ENCODE results near the gene ITPA. TPM values are rescaled to one million over a fixed set of nuclear protein-coding genes. Genes with fewer than 3 reads are reported as not detected.

ITPA gene
- polyA plus RNA-seq, 1 donor, result 64.6 TPM

GRCh38 chr20:3237011-3237957 is 28.0 kb downstream of the ITPA start:
- Histone ChIP-seq H3K4me1 (ENCODE audit: control insufficient read depth, insufficient read depth, low read length) (peaks cover 11% of the 10 kb centered on the region), H3K27ac (ENCODE audit: low read length) (no peak overlapping the region), H3K36me3 (ENCODE audit: control insufficient read depth, insufficient read depth, low read length) (no peaks in the 10 kb centered on the region), H3K27me3 (ENCODE audit: control insufficient read depth, insufficient read depth, low read length) (peaks cover 77% of the 10 kb centered on the region), H3K9me3 (ENCODE audit: control insufficient read depth, low read depth, low read length) (peaks cover 16% of the 10 kb centered on the region), H3K4me3 (ENCODE audit: low read length) (no peak overlapping the region)
- DNase-seq, result no peak
- WGBS (ENCODE audit: insufficient coverage, low lambda C conversion rate), result no CpG with 5 or more reads among the region's 25 CpGs

- no peak for DNase-seq
- peaks cover 16% of the 10 kb centered on the region for H3K9me3 ChIP-seq (ENCODE audit: control insufficient read depth, low read depth, low read length)
- H3K4me3 ChIP-seq (ENCODE audit: low read length), result peak overlapping the region; percentile 37
- H3K27ac ChIP-seq (ENCODE audit: low read length), result no peak overlapping the region
- peaks cover 82% of the 10 kb centered on the region for H3K27me3 ChIP-seq (ENCODE audit: control insufficient read depth, insufficient read depth, low read length)
- WGBS (ENCODE audit: insufficient coverage, low lambda C conversion rate), result no CpG with 5 or more reads among the region's 59 CpGs
- peaks cover 11% of the 10 kb centered on the region for H3K4me1 ChIP-seq (ENCODE audit: control insufficient read depth, insufficient read depth, low read length)
- no peaks in the 10 kb centered on the region for H3K36me3 ChIP-seq (ENCODE audit: control insufficient read depth, insufficient read depth, low read length)
Observed at GRCh38 chr20:3237958-3238615, 28.8 kb downstream of the ITPA start.

GRCh38 chr20:3238616-3239025 is 29.3 kb downstream of the ITPA start:
- Histone ChIP-seq H3K9me3 (ENCODE audit: control insufficient read depth, low read depth, low read length) (peaks cover 16% of the 10 kb centered on the region), H3K27me3 (ENCODE audit: control insufficient read depth, insufficient read depth, low read length) (peaks cover 84% of the 10 kb centered on the region), H3K27ac (ENCODE audit: low read length) (no peak overlapping the region), H3K36me3 (ENCODE audit: control insufficient read depth, insufficient read depth, low read length) (no peaks in the 10 kb centered on the region), H3K4me1 (ENCODE audit: control insufficient read depth, insufficient read depth, low read length) (peaks cover 11% of the 10 kb centered on the region), H3K4me3 (ENCODE audit: low read length) (peak overlapping the region; percentile 37)
- DNase-seq, result no peak
- no CpG with 5 or more reads among the region's 48 CpGs for WGBS (ENCODE audit: insufficient coverage, low lambda C conversion rate)

DNA sequence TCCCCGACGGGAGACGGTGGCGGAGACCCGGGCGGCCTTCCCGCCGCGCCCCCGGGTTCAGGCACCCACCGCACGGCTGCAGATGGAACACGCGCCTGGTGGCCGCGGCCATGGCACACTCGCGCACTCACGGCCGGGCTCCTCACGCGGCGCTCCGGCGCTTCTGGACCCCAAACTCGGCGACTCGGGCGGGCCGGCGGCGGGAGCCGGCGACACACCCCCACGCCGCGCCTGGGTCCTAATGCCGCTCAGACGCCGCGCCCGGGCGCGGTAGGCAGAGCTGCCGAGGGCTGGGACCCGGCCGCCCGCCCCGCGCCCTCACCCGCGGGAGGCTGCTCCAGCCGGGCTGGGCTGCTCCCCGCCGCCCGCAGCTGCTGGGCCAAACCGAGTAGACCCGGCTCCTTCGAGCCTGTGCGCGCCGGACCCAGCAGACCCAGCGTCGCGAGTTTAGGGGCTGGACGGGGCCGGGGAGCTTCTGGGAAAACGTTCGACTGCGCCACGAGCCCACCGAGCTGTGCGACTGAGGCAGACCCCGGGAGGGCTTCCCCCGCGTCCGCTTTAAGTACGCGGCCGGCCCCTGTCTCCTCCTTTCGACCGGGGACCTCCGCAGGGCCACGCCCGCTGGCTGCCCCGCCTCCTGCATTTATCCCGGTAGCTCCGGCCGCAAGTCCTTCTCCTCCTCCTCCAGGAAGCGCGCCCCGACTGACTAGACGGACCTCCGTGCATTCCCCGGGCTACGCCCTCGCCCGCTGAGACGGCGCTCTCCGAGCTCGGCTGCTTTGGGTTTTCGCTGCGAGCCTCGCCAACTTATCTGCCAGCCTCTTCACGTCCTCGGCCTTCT is 29.9 kb downstream of the ITPA start, which contains the start of gene SLC4A11:
TSS of gene SLC4A11 (minus strand) at position 165 of the 841 bp plus-strand sequence. CDS start at position 112, 53 bp downstream.
- Histone ChIP-seq H3K4me1 (ENCODE audit: control insufficient read depth, insufficient read depth, low read length) (peaks cover 11% of the 10 kb centered on the region), H3K4me3 (ENCODE audit: low read length) (peak within 1 kb of the TSS; percentile 37), H3K9me3 (ENCODE audit: control insufficient read depth, low read depth, low read length) (peaks cover 16% of the 10 kb centered on the region), H3K36me3 (ENCODE audit: control insufficient read depth, insufficient read depth, low read length) (no peaks in the 10 kb centered on the region), H3K27me3 (ENCODE audit: control insufficient read depth, insufficient read depth, low read length) (peaks cover 91% of the 10 kb centered on the region), H3K27ac (ENCODE audit: low read length) (no peak within 1 kb of the TSS)
- no CpG with 5 or more reads among the region's 107 CpGs for WGBS (ENCODE audit: insufficient coverage, low lambda C conversion rate)
- DNase-seq, result peak in 1 of 2 donors; percentile 39

- DNase-seq, result no peak
- H3K27ac ChIP-seq (ENCODE audit: low read length), result no peak overlapping the region
- H3K9me3 ChIP-seq (ENCODE audit: control insufficient read depth, low read depth, low read length), result peaks cover 16% of the 10 kb centered on the region
- peaks cover 91% of the 10 kb centered on the region for H3K27me3 ChIP-seq (ENCODE audit: control insufficient read depth, insufficient read depth, low read length)
- WGBS (ENCODE audit: insufficient coverage, low lambda C conversion rate), result no CpG with 5 or more reads among the region's 54 CpGs
- no peaks in the 10 kb centered on the region for H3K36me3 ChIP-seq (ENCODE audit: control insufficient read depth, insufficient read depth, low read length)
- H3K4me3 ChIP-seq (ENCODE audit: low read length), result peak overlapping the region; percentile 33
- H3K4me1 ChIP-seq (ENCODE audit: control insufficient read depth, insufficient read depth, low read length), result peaks cover 11% of the 10 kb centered on the region
Observed at GRCh38 chr20:3239867-3240775, 30.8 kb downstream of the ITPA start.

- H3K4me3 ChIP-seq (ENCODE audit: low read length), result no peak overlapping the region
- H3K9me3 ChIP-seq (ENCODE audit: control insufficient read depth, low read depth, low read length), result peaks cover 16% of the 10 kb centered on the region
- H3K27ac ChIP-seq (ENCODE audit: low read length), result no peak overlapping the region
- DNase-seq, result no peak
- WGBS (ENCODE audit: insufficient coverage, low lambda C conversion rate), result no CpG with 5 or more reads among the region's 15 CpGs
- no peaks in the 10 kb centered on the region for H3K36me3 ChIP-seq (ENCODE audit: control insufficient read depth, insufficient read depth, low read length)
- peaks cover 86% of the 10 kb centered on the region for H3K27me3 ChIP-seq (ENCODE audit: control insufficient read depth, insufficient read depth, low read length)
- H3K4me1 ChIP-seq (ENCODE audit: control insufficient read depth, insufficient read depth, low read length), result peaks cover 11% of the 10 kb centered on the region
Observed at GRCh38 chr20:3240776-3241363, 31.6 kb downstream of the ITPA start.

DNA sequence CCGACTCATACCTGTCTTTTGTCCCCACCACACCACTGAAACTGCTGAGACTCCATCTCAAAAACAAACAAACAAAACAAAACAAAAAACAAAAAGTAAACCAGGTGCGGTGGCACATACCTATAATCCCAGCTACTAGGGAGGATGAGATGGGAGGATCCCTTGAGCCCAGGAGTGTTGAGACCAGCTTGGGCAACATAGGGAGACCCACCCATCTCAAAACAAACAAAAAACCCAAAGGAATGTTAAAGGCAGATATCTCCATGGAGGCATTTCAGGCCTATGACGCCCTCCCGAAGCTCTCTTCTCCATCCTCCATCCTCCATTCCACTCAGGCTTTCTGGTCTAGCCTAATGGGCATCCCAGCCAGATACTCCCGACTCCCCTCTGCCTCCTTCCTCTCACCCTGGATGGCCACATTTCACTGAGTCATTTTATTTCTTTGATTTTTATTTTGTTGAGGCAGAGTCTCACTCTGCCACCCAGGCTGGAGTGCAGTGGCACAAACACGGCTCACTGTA is 32.9 kb downstream of the ITPA start:
- Histone ChIP-seq H3K9me3 (ENCODE audit: control insufficient read depth, low read depth, low read length) (peaks cover 16% of the 10 kb centered on the region), H3K27ac (ENCODE audit: low read length) (no peak overlapping the region), H3K27me3 (ENCODE audit: control insufficient read depth, insufficient read depth, low read length) (peaks cover 81% of the 10 kb centered on the region), H3K4me3 (ENCODE audit: low read length) (no peak overlapping the region), H3K4me1 (ENCODE audit: control insufficient read depth, insufficient read depth, low read length) (peaks cover 11% of the 10 kb centered on the region), H3K36me3 (ENCODE audit: control insufficient read depth, insufficient read depth, low read length) (no peaks in the 10 kb centered on the region)
- DNase-seq, result no peak
- WGBS (ENCODE audit: insufficient coverage, low lambda C conversion rate), result 43% methylated on average over 3 of the region's 6 CpGs

GRCh38 chr20:3243718-3244358 is 34.5 kb downstream of the ITPA start:
- H3K9me3 ChIP-seq (ENCODE audit: control insufficient read depth, low read depth, low read length), result peaks cover 13% of the 10 kb centered on the region
- H3K4me3 ChIP-seq (ENCODE audit: low read length), result no peak overlapping the region
- WGBS (ENCODE audit: insufficient coverage, low lambda C conversion rate), result no CpG with 5 or more reads among the region's 11 CpGs
- H3K4me1 ChIP-seq (ENCODE audit: control insufficient read depth, insufficient read depth, low read length), result peaks cover 5% of the 10 kb centered on the region
- no peak overlapping the region for H3K27ac ChIP-seq (ENCODE audit: low read length)
- no peaks in the 10 kb centered on the region for H3K36me3 ChIP-seq (ENCODE audit: control insufficient read depth, insufficient read depth, low read length)
- H3K27me3 ChIP-seq (ENCODE audit: control insufficient read depth, insufficient read depth, low read length), result peaks cover 81% of the 10 kb centered on the region
- DNase-seq, result no peak

GRCh38 chr20:3244613-3245012 is 35.3 kb downstream of the ITPA start:
- Histone ChIP-seq H3K4me1 (ENCODE audit: control insufficient read depth, insufficient read depth, low read length) (peaks cover 3% of the 10 kb centered on the region), H3K27ac (ENCODE audit: low read length) (no peak overlapping the region), H3K4me3 (ENCODE audit: low read length) (no peak overlapping the region), H3K36me3 (ENCODE audit: control insufficient read depth, insufficient read depth, low read length) (no peaks in the 10 kb centered on the region), H3K27me3 (ENCODE audit: control insufficient read depth, insufficient read depth, low read length) (peaks cover 81% of the 10 kb centered on the region), H3K9me3 (ENCODE audit: control insufficient read depth, low read depth, low read length) (peaks cover 12% of the 10 kb centered on the region)
- no CpG with 5 or more reads among the region's 1 CpG for WGBS (ENCODE audit: insufficient coverage, low lambda C conversion rate)
- no peak for DNase-seq

Measured in large intestine (tissue), 3 donors.